Psoas muscle (tissue), 8 donors: ENCODE measurements around the gene HAL. TPM values are rescaled to one million over a fixed set of nuclear protein-coding genes. Genes with fewer than 3 reads are reported as not detected.

Source experiments
- ATAC-seq, 4 donors: fragments of 200-7000 bp; cut with Tn5 transposase; one replicate each; pipeline ENCODE4 v1.9.1; 2020; ENCODE audit warnings: moderate library complexity in 3 of 4, mild to moderate bottlenecking in 2 of 4
- DNase-seq, 2 donors: peaks; one replicate each; pipeline ENCODE4 v3.0.0-alpha.2; 2020
- H3K27ac ChIP-seq: fragments of 200-600 bp; one replicate; pipeline ENCODE4 v1.8.0; 2022
- H3K27me3 ChIP-seq, 3 donors: fragments of 200-600 bp in 1 of 3; one replicate each; pipeline versions ENCODE4 v1.6.1 to v1.8.0; 2013 to 2022; ENCODE audit warnings: low read length in 2 of 3, mild to moderate bottlenecking in 2 of 3, moderate library complexity in 1 of 3; ENCODE audit not compliant: insufficient read depth in 3 of 3
- H3K36me3 ChIP-seq, 2 donors: fragments of 200-600 bp in 1 of 2; one replicate each; pipeline versions ENCODE4 v1.6.1 to v1.8.0; 2013 to 2022; ENCODE audit warnings: low read depth in 1 of 2, mild to moderate bottlenecking in 1 of 2, moderate library complexity in 1 of 2; ENCODE audit not compliant: insufficient read depth in 1 of 2
- H3K4me1 ChIP-seq: fragments of 200-600 bp; one replicate; pipeline ENCODE4 v1.8.0; 2022
- H3K4me3 ChIP-seq: fragments of 200-600 bp; one replicate; pipeline ENCODE4 v1.8.0; 2022; ENCODE audit warnings: mild to moderate bottlenecking
- H3K9me3 ChIP-seq: fragments of 200-600 bp; one replicate; pipeline ENCODE4 v1.8.0; 2022
- CTCF ChIP-seq: fragments of 200-600 bp; IDR thresholded peaks from one replicate; pipeline ENCODE4 v1.8.0; 2022; ENCODE audit warnings: antibody characterized with exemption
- whole genome bisulfite sequencing, 3 donors: extraction: QIAGEN DNeasy Blood & Tissue Kit; methylation state at CpG; one replicate each; pipeline versions ENCODE4 v1.1.6 to v1.1.7; 2013; 5-methylcytosine and 5-hydroxymethylcytosine counted together
- intact Hi-C, 2 donors: fragments of 100-400 bp; cut with DNase I; formaldehyde crosslinking; loops; one replicate each; pipeline versions ENCODE4 v1.11.0 to v1.14.2; 2022
- polyA plus RNA-seq, 3 donors: library from polyadenylated mRNA; stranded (reverse); fragments of 200-250 nt; gene quantifications; one replicate each; pipeline ENCODE4 v1.2.3, GENCODE V29; 2013
- total RNA-seq, 4 donors: library from RNA; stranded (reverse); fragmentation: NEBNext Ultra II Directional in 2 of 4; extraction: Animal tissue kit (Norgen Biotek cat#: 25700) in 2 of 4; gene quantifications; one replicate each; pipeline versions ENCODE4 v1.2.1 to v1.2.4, GENCODE V29; 2021 to 2023
- donor health status: healthy with polysubstance abuse.
- donor health status: DM: no; HTN: no; CAD: no; lungs with moderate emphysema.
- donor health status: Bipolar disorder and iron deficiency.
- donor health status: healthy.
- donor health status: DM: yes; HTN: yes; CAD: no.
- donor health status: DM: no; HTN: no; CAD: no.
- donor health status: DM: no; HTN: no; CAD: no.
- donor health status: DM: yes; HTN: yes; CAD: no.

The HAL gene
- total and polyA plus RNA-seq, 7 donors, result 0.04 to 0.34 (median 0.10) TPM; not detected in 2

- Histone ChIP-seq H3K36me3 (no peaks in the 10 kb centered on the region), H3K4me1 (peaks cover 17% of the 10 kb centered on the region), H3K27ac (peak within 1 kb of the TSS; percentile 77), H3K4me3 (peak within 1 kb of the TSS; percentile 87), H3K9me3 (no peaks in the 10 kb centered on the region), H3K27me3 (no peaks in the 10 kb centered on the region)
- 0 to 1% (median 0%) methylated on average over 55 of the region's 55 CpGs for WGBS, 3 donors
- intact Hi-C loops, result loop anchor here in 1 of 2 donors (10.0 kb wide), 1 partner anchor 369 kb away; the partner anchor contains the start of gene CDK17
- ATAC-seq (peak; percentile 98 to 99 (median 98)), DNase-seq (peak; percentile 96 to 97)
- TF ChIP-seq CTCF, result no peak
Observed at GRCh38 chr12:96035283-96036236, 39.4 kb upstream of the HAL start, which contains the start of gene LTA4H. Gene LTA4H (minus strand): TSS chr12:96035587. CDS start chr12:96035519, 68 bp downstream.

GRCh38 chr12:96034621-96035282, 38.6 kb upstream of the HAL start:
- Histone ChIP-seq H3K9me3 (no peaks in the 10 kb centered on the region), H3K4me3 (peak overlapping the region; percentile 87), H3K4me1 (peaks cover 17% of the 10 kb centered on the region), H3K36me3 (no peaks in the 10 kb centered on the region), H3K27me3 (no peaks in the 10 kb centered on the region), H3K27ac (peak overlapping the region; percentile 77)
- DNase-seq (peak in 1 of 2 donors; percentile 51), ATAC-seq (peak in 3 of 4 donors; percentile 1 to 15 (median 1))
- 3% methylated on average over 25 of the region's 25 CpGs for WGBS, 3 donors
- intact Hi-C loops, result loop anchor here in 1 of 2 donors (10.0 kb wide), 1 partner anchor 370 kb away; the partner anchor contains the start of gene CDK17
- TF ChIP-seq CTCF, result no peak

GRCh38 chr12:96033549-96034389, 37.6 kb upstream of the HAL start:
- TF ChIP-seq CTCF, result no peak
- WGBS, 3 donors, result 76 to 80% (median 77%) methylated on average over 7 of the region's 7 CpGs
- no peaks in the 10 kb centered on the region for H3K36me3 ChIP-seq
- H3K4me3 ChIP-seq, result peak overlapping the region; percentile 87
- intact Hi-C loops, result loop anchor here in 1 of 2 donors (10.0 kb wide), 1 partner anchor 371 kb away; the partner anchor contains the start of gene CDK17
- no peaks in the 10 kb centered on the region for H3K27me3 ChIP-seq
- no peak overlapping the region for H3K27ac ChIP-seq
- H3K4me1 ChIP-seq, result peaks cover 17% of the 10 kb centered on the region
- DNase-seq, result no peak
- no peak for ATAC-seq
- H3K9me3 ChIP-seq, result no peaks in the 10 kb centered on the region

- no peaks in the 10 kb centered on the region for H3K9me3 ChIP-seq
- H3K27ac ChIP-seq, result no peak overlapping the region
- no peaks in the 10 kb centered on the region for H3K27me3 ChIP-seq
- no peak for DNase-seq
- no peak overlapping the region for H3K4me3 ChIP-seq
- ATAC-seq, result no peak
- WGBS, 3 donors, result 93 to 98% (median 94%) methylated on average over 2 of the region's 2 CpGs
- intact Hi-C loops, result loop anchor here in 1 of 2 donors (10.0 kb wide), 1 partner anchor 375 kb away; the partner anchor contains the start of gene CDK17
- H3K36me3 ChIP-seq, result peaks cover 0 to 39% of the 10 kb centered on the region in 2 donors
- no peak for TF ChIP-seq CTCF
- H3K4me1 ChIP-seq, result peaks cover 17% of the 10 kb centered on the region
Observed at GRCh38 chr12:96029826-96030225, 33.7 kb upstream of the HAL start.
